Stimulated activated CD8-positive, alpha-beta memory T cell treated with anti-CD3 and anti-CD28 coated beads, Interleukin-12 subunit alpha, Interleukin-12 subunit beta, amount 100 ng/mL, for 24 hours (primary cell): ENCODE data around the gene TIMP4.

Experiments
- DNase-seq: peaks from one replicate; pipeline ENCODE4 v3.0.0-alpha.2; 2020; ENCODE audit errors: extremely low read depth

The TIMP4 gene

DNA sequence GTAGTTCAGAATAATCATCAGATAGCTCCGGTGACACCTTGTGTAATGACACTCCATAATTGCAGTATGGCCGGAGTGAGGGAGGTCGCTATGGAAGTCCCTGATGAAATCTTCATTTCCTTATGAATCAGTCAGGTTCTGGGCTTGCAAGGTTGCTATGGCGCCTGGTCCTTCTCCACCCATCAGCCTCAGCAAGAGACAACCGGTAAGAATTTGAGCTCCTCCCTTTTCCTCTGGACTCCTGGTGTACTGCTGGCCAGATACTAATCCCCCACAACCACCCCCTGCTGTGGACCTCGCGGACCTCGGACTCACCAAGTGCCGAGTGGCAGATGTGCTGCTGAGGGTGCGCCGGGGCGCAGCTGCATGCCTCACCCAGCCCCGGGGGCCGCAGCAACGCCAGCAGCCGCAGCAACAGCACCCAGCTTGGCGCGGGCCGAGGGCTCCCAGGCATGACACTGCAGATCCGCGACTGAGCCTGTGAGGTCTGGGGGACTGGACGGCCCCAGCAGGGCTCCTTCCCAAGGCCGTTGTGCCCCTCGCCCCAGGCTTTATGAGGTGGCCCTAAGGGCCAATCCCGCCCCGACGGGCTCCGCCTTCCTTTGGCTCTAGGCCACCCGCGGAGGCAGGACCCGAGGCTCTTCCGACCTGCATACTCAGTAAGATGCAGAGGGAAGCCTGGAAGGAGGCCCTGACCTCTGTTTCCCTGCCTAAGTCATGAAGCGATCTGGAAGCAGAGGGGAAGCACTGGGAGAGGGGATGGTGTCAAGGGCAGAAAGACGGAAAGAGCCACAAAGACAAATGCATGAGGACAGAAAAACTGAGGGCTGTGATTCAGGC lies at the start of gene TIMP4:
TIMP4 (minus strand) TSS at position 526 of the 840 bp plus-strand sequence; CDS start at position 454, 72 bp downstream.
- DNase-seq = no peak

- DNase-seq = no peak
Observed at GRCh38 chr3:12205171-12205570, 46.5 kb upstream of the TIMP4 start.

DNA sequence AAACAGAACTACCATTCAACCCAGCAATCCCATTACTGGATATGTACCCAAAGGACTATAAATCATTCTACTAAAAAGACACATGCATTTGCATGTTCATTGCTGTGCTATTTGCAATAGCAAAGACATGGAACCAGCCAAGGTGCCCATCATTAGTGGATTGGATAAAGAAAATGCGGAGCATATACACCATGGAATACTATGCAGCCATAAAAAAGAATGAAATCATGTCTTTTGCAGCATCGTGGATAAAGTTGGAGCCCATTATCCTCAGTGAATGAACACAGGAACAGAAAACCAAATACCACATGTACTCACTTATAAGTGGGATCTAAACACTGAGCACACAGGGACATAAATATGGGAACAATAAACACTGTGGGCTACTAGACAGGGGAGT lies 43.1 kb upstream of the TIMP4 start:
- no peak for DNase-seq

DNA sequence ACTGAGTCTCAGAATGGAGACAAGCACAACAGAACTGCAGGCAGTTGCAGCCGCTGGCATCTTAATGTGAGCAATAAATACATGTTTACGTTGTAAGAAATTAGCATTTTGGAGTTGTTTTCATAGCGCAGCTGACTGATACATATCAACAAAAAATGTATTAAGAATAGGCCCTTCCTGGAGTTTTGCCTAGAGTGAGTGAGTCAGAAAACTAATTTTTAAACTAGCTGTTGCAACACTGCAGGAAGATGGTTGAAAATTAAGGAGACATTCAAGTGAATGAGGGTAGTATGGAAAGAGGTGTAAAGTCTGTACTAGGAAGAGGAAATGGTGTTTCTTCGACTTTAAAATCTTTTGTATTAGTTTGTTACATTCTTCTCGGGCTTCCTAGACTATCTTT lies 39.6 kb upstream of the TIMP4 start:
- DNase-seq = no peak

DNA sequence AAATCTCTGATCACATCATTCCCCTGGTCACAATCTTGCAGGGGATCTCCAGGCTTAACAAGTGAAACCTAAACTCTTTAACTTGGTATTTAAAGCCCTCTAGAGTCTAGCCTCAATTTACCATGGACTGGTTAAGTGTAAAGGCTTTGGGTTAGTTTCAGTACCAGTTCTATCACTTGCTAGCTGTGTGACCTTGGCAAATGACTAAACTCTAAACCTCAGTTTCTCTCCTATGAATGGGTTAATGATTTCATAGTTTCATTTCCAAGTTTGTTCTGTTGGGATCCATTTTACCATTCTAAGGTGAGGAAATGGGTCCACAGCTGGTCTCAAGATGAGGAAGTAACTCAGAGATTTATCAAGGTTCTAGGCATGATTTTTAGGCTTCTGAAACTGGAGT lies 38.8 kb upstream of the TIMP4 start:
- DNase-seq = no peak

DNA sequence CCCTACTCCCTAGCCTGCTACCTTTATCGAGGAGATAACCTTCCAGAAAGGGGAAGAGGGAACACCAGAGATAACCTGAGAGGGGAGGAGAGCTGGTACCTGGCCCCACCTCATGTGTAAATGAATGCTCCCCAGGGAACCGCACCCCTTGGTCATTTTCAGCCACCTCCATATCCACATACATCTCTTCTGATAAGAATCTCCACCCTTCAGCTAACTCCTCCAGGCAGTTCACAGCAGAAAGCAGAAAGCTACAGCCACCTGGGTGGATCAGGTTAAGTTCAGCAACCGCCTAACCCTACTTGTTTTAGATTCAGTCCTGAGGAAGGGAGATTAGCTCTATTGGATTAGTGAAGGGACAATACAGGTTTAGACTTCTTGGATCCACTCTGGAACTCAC lies 38.0 kb upstream of the TIMP4 start:
- DNase-seq = no peak

GRCh38 chr3:12195231-12195630 lies 36.5 kb upstream of the TIMP4 start:
- no peak for DNase-seq

DNA sequence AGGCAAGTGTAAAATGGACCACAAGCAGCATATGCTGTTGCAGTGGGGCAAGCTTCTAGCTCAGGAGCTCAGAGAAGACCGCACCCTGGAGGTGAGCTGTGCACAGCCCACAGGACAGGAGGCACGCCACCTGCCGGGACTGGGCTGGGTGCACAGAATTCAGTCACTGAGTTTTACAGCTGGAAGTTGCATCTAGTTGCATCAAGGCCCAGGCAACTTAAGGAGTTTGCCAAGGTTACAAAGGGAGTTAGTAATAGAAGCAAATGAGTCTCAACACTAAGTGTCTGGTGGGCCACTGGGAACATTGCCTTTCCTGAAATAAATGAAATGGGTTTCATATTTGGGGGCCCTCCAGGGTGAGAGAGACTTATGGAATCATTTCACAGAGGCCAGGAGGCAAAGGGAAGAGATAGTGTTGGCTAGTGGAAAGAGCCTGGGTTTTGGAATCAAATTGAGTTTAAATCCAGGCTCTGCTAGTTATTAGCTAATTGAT lies 36.0 kb upstream of the TIMP4 start:
- DNase-seq = no peak

- no peak for DNase-seq
Observed at GRCh38 chr3:12194209-12194608, 35.5 kb upstream of the TIMP4 start.

GRCh38 chr3:12193485-12194165 lies 34.9 kb upstream of the TIMP4 start:
- no peak for DNase-seq

DNA sequence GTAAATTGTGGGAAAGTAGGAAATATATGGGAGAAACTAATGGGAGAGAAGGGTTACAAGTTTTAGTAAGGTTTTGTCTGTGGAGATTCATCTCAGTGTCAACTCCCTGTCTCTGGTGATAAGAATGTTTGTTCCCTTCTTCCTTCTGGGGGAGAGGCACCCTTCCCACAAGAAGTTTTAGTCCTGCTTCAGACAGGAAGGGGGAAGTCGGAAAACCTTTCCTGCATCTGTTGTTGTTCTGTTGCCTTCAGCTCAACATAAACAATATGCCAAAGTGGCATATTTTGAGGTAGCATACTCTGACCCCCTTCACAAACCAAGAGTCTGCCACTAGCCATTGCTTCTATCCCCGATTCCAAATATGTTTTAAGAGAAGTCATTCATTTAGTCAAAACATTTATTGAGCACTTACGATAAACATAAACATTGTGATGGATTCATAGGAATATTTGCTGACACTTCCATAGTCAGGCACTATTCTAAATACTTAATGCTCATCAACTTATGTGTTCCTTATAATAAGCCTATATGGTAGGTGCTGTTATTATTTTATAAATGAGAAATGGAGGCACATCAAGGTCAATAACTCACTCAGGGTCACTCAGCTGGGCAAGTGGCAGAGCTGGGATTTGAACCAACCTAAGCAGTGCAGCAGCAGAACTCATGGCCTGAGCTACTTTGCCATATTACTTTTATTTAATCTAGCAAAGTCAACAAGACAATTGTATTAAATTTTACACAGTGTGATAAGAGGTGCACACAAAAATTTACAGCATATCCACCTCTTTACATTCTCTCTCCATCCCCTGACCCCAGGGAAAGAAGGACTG lies 34.2 kb upstream of the TIMP4 start:
- no peak for DNase-seq

DNA sequence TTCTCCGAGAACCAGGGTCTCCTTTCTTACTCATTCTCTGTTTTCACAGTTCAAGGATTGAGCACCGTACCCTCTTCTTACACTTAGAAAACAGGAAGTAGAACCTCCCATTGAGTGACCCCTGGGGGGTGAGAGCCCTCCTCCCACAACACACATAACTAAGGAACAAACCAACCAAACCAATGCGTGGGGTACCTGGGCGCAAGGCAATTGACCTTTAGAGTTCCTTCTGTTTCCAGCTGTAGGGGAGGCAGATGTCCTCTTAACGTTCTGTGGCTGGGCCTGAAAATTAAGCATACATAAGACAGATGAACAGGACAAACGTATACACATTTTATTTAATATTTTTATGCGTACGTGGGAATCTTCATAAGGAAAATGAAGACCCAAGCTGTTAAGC lies 33.5 kb upstream of the TIMP4 start:
- no peak for DNase-seq

- no peak for DNase-seq
Observed at GRCh38 chr3:12191559-12191958, 32.8 kb upstream of the TIMP4 start.

GRCh38 chr3:12190832-12191231 lies 32.1 kb upstream of the TIMP4 start:
- no peak for DNase-seq

GRCh38 chr3:12190221-12190807 lies 31.6 kb upstream of the TIMP4 start:
- no peak for DNase-seq

DNA sequence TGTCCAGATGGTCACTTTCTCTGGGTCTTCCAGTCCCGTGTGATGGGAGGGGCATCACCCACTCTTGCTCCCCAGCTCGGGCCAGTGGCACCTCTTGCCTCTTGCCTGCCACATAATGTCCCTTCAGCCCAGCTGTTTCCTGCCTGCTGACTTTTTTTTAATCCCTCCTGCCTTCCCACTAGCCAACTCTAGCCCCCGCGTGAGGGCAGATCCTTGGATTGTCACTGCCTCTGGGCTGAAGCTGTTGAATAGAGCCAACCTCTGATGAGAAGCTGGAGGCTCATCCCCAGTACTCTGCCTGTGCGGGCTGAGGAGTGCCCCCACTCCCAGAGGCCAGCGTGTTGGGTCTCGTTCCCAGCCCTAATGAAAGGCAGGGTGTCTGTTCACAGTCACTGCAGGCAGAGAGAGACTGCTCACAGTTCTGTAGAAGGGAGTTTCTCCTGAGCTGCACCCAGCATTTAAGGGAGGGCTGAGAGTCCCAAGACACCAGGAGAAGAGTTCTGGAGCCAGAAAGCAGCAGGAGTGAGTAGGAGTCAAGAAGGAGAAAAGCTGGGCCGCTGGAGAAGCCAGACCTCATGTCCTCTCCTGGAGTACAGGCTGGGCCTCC lies 30.1 kb upstream of the TIMP4 start:
- no peak for DNase-seq

DNA sequence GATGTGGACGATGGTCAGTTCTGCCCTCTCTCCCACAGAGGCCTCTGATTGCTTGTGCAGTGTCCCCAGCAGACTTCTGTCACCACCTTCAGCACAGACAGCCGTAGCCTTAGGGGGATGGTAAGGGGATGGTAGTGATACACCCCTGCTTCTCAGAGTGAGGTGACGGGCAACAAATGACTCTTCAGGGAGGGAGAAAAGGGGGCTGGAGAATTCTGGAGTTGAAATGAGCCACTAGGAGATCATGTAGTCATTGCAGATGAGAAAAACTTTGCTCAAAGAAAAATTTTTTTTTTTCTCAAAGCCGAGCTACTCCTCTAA lies 29.6 kb upstream of the TIMP4 start:
- no peak for DNase-seq

DNA sequence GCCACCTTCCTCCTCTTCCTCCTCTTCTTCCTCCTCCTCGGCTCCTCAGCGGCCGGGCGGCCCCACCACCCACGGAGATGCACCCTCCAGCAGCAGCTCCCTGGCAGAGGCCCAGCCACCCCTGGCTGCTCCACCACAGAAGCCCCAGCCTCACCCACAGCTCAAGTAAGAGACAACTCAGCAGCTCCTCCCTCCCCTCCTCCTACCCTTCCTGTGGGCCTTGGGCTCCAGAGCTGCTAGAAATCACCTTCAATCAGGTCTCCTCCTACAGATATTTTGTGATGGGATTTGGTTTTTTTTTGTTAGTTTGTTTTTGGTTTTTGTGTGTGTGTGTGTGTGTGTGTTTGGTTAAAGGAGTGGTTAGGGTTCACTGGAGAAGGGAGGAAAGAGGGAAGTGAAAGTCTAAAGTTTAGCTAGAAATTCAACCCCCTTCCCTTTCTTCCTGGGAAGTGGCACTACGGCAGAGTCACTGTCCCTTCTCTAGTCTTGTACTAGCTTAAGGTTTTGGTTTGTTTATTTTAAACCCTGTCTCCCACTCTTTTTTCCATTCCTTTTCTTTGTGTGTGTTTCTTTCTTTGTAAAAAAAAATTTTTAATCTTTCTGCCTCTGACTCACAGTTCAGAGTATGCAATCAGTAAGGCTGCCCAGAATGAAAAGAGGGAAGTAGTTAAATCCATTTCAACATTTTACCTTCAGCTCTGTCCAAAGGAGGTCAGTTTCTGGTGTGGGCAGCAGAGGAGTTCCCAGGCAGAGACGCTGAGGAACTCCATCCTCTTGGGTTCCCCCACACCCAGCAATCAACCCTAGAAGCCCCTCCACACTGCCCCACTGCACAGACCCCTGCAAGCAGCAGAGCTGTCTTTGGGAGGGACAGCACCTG lies 29.0 kb upstream of the TIMP4 start:
- peak; percentile 28 for DNase-seq

GRCh38 chr3:12186515-12187286 lies 28.0 kb upstream of the TIMP4 start:
- no peak for DNase-seq

GRCh38 chr3:12186046-12186445 lies 27.3 kb upstream of the TIMP4 start:
- no peak for DNase-seq
